SK-N-SH treated with all-trans-retinoic acid at 6 μM for 48 hours (cell line): ENCODE measurements around the gene DGKE.

Source experiments
- ATAC-seq: fragments of 200-7000 bp; cut with Tn5 transposase; 3 replicates; pipeline ENCODE4 v1.9.1; 2020; ENCODE audit warnings: mild to moderate bottlenecking, moderate library complexity
- ARNTL ChIP-seq: fragments of 450-650 bp; formaldehyde crosslinking; IDR thresholded peaks from 2 replicates; pipeline ENCODE4 v1.5.0; 2020; ENCODE audit warnings: low read depth, mild to moderate bottlenecking, moderate library complexity, borderline replicate concordance
- BACH2 ChIP-seq: fragments of 250-450 bp; sonication (Bioruptor Pico); IDR thresholded peaks from 2 replicates; pipeline ENCODE4 v1.9.0; 2021; ENCODE audit warnings: mild to moderate bottlenecking, borderline replicate concordance
- CREB5 ChIP-seq: fragments of 250-450 bp; sonication (Bioruptor Pico); IDR thresholded peaks from 2 replicates; pipeline ENCODE4 v1.5.1; 2020; ENCODE audit warnings: low read depth, mild to moderate bottlenecking, moderate library complexity
- CSDC2 ChIP-seq: fragments of 250-450 bp; sonication (Bioruptor Pico); IDR thresholded peaks from 2 replicates; pipeline ENCODE4 v1.5.0; 2020; ENCODE audit warnings: mild to moderate bottlenecking, moderate library complexity
- CSRNP3 ChIP-seq: fragments of 250-450 bp; sonication (Bioruptor Pico); IDR thresholded peaks from 2 replicates; pipeline ENCODE4 v1.5.1; 2021; ENCODE audit warnings: mild to moderate bottlenecking, moderate library complexity
- ESRRG ChIP-seq: fragments of 250-450 bp; sonication (Bioruptor Pico); IDR thresholded peaks from 2 replicates; pipeline ENCODE4 v1.6.1; 2021; ENCODE audit warnings: mild to moderate bottlenecking
- GLIS3 ChIP-seq: fragments of 250-450 bp; sonication (Bioruptor Pico); IDR thresholded peaks from 2 replicates; pipeline ENCODE4 v1.5.0; 2020; ENCODE audit warnings: mild to moderate bottlenecking, moderate library complexity
- ISL1 ChIP-seq: fragments of 250-450 bp; sonication (Bioruptor Pico); IDR thresholded peaks from 2 replicates; pipeline ENCODE4 v2.1.2; 2022; ENCODE audit warnings: mild to moderate bottlenecking, moderate library complexity
- PATZ1 ChIP-seq: fragments of 250-450 bp; sonication (Bioruptor Pico); IDR thresholded peaks from 2 replicates; pipeline ENCODE4 v1.8.0; 2020; ENCODE audit warnings: mild to moderate bottlenecking, moderate library complexity, borderline replicate concordance
- POU6F1 ChIP-seq: fragments of 250-450 bp; sonication (Bioruptor Pico); IDR thresholded peaks from 2 replicates; pipeline ENCODE4 v1.8.0; 2021; ENCODE audit warnings: low read depth, mild to moderate bottlenecking, moderate library complexity, borderline replicate concordance
- PPARA ChIP-seq: fragments of 250-450 bp; sonication (Bioruptor Pico); IDR thresholded peaks from 2 replicates; pipeline ENCODE4 v1.5.0; 2020; ENCODE audit warnings: mild to moderate bottlenecking, borderline replicate concordance
- SNAI2 ChIP-seq: fragments of 250-450 bp; sonication (Bioruptor Pico); IDR thresholded peaks from 2 replicates; pipeline ENCODE4 v1.5.0; 2020; ENCODE audit warnings: mild to moderate bottlenecking, moderate library complexity
- TCF4 ChIP-seq: fragments of 250-450 bp; sonication (Bioruptor Pico); IDR thresholded peaks from 2 replicates; pipeline ENCODE4 v1.8.0; 2021; ENCODE audit warnings: mild to moderate bottlenecking, moderate library complexity, borderline replicate concordance
- TOX ChIP-seq: fragments of 250-450 bp; sonication (Bioruptor Pico); IDR thresholded peaks from 2 replicates; pipeline ENCODE4 v1.8.0; 2021; ENCODE audit warnings: mild to moderate bottlenecking, moderate library complexity, borderline replicate concordance
- TSHZ2 ChIP-seq: fragments of 250-450 bp; sonication (Bioruptor Pico); IDR thresholded peaks from 2 replicates; pipeline ENCODE4 v1.5.0; 2020; ENCODE audit warnings: mild to moderate bottlenecking, moderate library complexity
- ZC3H10 ChIP-seq: fragments of 250-450 bp; sonication (Bioruptor Pico); IDR thresholded peaks from 2 replicates; pipeline ENCODE4 v1.5.1; 2021; ENCODE audit warnings: mild to moderate bottlenecking, moderate library complexity
- ZFP3 ChIP-seq: fragments of 250-450 bp; sonication (Bioruptor Pico); IDR thresholded peaks from 2 replicates; pipeline ENCODE4 v1.5.0; 2020; ENCODE audit warnings: mild to moderate bottlenecking, moderate library complexity
- ZFP30 ChIP-seq: fragments of 450-650 bp; formaldehyde crosslinking; IDR thresholded peaks from 2 replicates; pipeline ENCODE4 v1.5.0; 2022; ENCODE audit warnings: mild to moderate bottlenecking, moderate library complexity
- ZNF565 ChIP-seq: fragments of 450-650 bp; formaldehyde crosslinking; conservative IDR thresholded peaks from 2 replicates; pipeline ENCODE4 v1.5.0; 2020; ENCODE audit warnings: low read depth, mild to moderate bottlenecking, moderate library complexity
- ZNF70 ChIP-seq: fragments of 450-650 bp; formaldehyde crosslinking; IDR thresholded peaks from 2 replicates; pipeline ENCODE4 v1.5.0; 2020; ENCODE audit warnings: mild to moderate bottlenecking, moderate library complexity
- ZNF8 ChIP-seq: fragments of 450-650 bp; formaldehyde crosslinking; IDR thresholded peaks from 2 replicates; pipeline ENCODE4 v1.5.0; 2020; ENCODE audit warnings: mild to moderate bottlenecking, moderate library complexity

The DGKE gene

GRCh38 chr17:56884483-56885311 is 50.7 kb downstream of the DGKE start:
- peak; percentile 16; the same call in 2 of the 3 replicates for ATAC-seq
- TF ChIP-seq ESRRG (no peak), PATZ1 (CRISPR knock-in tag) (no peak), TSHZ2 (CRISPR knock-in tag) (no peak), ZFP3 (no peak), PPARA (CRISPR knock-in tag) (no peak), CSDC2 (CRISPR knock-in tag) (no peak), CREB5 (CRISPR knock-in tag) (no peak), TOX (CRISPR knock-in tag) (no peak), POU6F1 (CRISPR knock-in tag) (no peak), ZNF565 (CRISPR knock-in tag) (no peak), ZFP30 (CRISPR knock-in tag) (no peak), BACH2 (no peak), ZC3H10 (CRISPR knock-in tag) (no peak), SNAI2 (CRISPR knock-in tag) (no peak), CSRNP3 (CRISPR knock-in tag) (no peak), TCF4 (CRISPR knock-in tag) (no peak)
- TF ChIP-seq, all 23 proteins: peak for 0

GRCh38 chr17:56885312-56885657 is 51.3 kb downstream of the DGKE start:
- TF ChIP-seq SNAI2 (CRISPR knock-in tag) (no peak), CSDC2 (CRISPR knock-in tag) (no peak), ISL1 (no peak), GLIS3 (CRISPR knock-in tag) (no peak), POU6F1 (CRISPR knock-in tag) (no peak), CSRNP3 (CRISPR knock-in tag) (no peak), ZC3H10 (CRISPR knock-in tag) (no peak), PPARA (CRISPR knock-in tag) (no peak), ESRRG (no peak), BACH2 (no peak), PATZ1 (CRISPR knock-in tag) (no peak), ZNF565 (CRISPR knock-in tag) (no peak), TOX (CRISPR knock-in tag) (no peak), ARNTL (no peak), ZNF70 (no peak), ZNF8 (CRISPR knock-in tag) (no peak)
- ATAC-seq, result no peak
